ENCODE measurements around the gene MCTP2.

DNA sequence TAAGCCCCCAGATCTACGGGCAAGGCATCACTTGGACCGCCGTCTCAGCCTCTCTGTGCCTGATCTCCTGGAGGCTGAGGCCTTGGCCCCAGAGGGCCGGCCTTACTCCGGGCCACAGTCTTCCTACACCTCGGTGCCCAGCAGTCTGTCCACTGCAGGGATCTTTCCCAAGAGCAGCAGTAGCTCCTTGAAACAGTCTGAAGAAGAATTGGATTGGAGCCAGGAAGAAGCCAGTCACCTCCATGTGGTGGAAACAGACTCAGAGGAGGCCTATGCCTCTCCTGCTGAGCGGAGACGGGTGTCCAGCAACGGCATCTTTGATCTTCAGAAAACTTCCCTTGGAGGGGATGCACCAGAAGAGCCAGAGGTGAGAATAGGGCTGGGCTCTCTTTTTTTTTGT, 67.0 kb downstream of the MCTP2 start:
- TF ChIP-seq EP300 (IDR thresholded peaks at IDR 0.05; ENCODE audit: borderline replicate concordance) (no peak), FOXM1 (IDR thresholded peaks at IDR 0.05; ENCODE audit: borderline replicate concordance, low read depth) (no peak), RAD21 (IDR thresholded peaks at IDR 0.05; ENCODE audit: low read depth) (no peak), CEBPB (IDR thresholded peaks at IDR 0.05) (no peak), TEAD4 (IDR thresholded peaks at IDR 0.05) (no peak)
- TF ChIP-seq, protein P1, sequence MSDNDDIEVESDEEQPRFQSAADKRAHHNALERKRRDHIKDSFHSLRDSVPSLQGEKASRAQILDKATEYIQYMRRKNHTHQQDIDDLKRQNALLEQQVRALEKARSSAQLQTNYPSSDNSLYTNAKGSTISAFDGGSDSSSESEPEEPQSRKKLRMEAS (IDR thresholded peaks at IDR 0.05), result no peak
- TF ChIP-seq, protein P2, sequence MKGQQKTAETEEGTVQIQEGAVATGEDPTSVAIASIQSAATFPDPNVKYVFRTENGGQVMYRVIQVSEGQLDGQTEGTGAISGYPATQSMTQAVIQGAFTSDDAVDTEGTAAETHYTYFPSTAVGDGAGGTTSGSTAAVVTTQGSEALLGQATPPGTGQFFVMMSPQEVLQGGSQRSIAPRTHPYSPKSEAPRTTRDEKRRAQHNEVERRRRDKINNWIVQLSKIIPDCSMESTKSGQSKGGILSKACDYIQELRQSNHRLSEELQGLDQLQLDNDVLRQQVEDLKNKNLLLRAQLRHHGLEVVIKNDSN (IDR thresholded peaks at IDR 0.05), result no peak
- TF ChIP-seq, protein P3, sequence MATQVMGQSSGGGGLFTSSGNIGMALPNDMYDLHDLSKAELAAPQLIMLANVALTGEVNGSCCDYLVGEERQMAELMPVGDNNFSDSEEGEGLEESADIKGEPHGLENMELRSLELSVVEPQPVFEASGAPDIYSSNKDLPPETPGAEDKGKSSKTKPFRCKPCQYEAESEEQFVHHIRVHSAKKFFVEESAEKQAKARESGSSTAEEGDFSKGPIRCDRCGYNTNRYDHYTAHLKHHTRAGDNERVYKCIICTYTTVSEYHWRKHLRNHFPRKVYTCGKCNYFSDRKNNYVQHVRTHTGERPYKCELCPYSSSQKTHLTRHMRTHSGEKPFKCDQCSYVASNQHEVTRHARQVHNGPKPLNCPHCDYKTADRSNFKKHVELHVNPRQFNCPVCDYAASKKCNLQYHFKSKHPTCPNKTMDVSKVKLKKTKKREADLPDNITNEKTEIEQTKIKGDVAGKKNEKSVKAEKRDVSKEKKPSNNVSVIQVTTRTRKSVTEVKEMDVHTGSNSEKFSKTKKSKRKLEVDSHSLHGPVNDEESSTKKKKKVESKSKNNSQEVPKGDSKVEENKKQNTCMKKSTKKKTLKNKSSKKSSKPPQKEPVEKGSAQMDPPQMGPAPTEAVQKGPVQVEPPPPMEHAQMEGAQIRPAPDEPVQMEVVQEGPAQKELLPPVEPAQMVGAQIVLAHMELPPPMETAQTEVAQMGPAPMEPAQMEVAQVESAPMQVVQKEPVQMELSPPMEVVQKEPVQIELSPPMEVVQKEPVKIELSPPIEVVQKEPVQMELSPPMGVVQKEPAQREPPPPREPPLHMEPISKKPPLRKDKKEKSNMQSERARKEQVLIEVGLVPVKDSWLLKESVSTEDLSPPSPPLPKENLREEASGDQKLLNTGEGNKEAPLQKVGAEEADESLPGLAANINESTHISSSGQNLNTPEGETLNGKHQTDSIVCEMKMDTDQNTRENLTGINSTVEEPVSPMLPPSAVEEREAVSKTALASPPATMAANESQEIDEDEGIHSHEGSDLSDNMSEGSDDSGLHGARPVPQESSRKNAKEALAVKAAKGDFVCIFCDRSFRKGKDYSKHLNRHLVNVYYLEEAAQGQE (IDR thresholded peaks at IDR 0.05; ENCODE audit: low read depth), result no peak
